Retinal pigment epithelial cell (primary cell): ENCODE measurements around the gene RANBP3.

Source experiments
- DNase-seq: peaks from one replicate; pipeline ENCODE4 v3.0.0-alpha.2; 2010; ENCODE audit warnings: low read depth
- H3K4me3 ChIP-seq: 2 replicates; pipeline ENCODE4 v1.5.1; 2011; ENCODE audit warnings: mild to moderate bottlenecking, low read length, control low read depth, moderate library complexity
- TF ChIP-seq, protein P1 (sequence below): conservative IDR thresholded peaks from 2 replicates; pipeline ENCODE4 v1.5.1; 2011; ENCODE audit warnings: low read depth, low read length, control low read depth, inconsistent platforms

The RANBP3 gene

DNA sequence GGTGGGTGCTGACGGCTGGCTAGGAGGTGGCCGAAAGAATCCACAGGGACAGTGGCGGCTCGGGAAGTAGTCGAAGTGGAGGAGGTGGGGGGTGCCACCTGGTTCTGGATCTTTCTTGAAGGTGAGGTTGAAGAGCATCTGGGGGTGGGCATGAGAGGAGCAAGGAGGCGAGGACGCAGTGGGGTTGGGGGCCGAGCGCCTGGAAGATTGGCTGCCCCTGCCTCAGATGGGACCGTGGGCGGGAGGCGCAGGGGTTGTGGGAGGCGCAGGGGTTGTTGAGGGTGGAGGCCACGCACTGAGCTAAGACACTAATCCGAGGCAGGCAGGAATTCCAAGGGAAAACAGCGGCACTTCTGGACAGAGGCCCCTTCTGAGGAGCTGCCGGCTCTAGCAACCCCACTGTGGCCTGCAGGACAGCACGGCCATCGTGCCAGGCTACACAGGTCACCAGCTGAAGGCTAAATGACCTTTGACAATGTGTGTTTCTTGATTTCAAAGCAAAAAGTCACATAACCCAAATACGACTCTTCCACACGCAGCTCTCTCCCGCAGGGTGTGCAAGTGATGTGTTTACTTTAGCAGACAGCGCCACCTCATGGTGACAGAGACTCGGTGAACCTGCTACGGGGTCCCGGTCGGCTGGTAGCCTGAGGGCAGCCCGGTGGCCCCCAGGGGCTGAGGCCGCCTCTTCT, 44.1 kb upstream of the RANBP3 start:
- TF ChIP-seq, protein P1, sequence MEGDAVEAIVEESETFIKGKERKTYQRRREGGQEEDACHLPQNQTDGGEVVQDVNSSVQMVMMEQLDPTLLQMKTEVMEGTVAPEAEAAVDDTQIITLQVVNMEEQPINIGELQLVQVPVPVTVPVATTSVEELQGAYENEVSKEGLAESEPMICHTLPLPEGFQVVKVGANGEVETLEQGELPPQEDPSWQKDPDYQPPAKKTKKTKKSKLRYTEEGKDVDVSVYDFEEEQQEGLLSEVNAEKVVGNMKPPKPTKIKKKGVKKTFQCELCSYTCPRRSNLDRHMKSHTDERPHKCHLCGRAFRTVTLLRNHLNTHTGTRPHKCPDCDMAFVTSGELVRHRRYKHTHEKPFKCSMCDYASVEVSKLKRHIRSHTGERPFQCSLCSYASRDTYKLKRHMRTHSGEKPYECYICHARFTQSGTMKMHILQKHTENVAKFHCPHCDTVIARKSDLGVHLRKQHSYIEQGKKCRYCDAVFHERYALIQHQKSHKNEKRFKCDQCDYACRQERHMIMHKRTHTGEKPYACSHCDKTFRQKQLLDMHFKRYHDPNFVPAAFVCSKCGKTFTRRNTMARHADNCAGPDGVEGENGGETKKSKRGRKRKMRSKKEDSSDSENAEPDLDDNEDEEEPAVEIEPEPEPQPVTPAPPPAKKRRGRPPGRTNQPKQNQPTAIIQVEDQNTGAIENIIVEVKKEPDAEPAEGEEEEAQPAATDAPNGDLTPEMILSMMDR, result peak; percentile 80
- DNase-seq, result peak; percentile 33
- H3K4me3 ChIP-seq, result no peak overlapping the region

GRCh38 chr19:6020972-6021805, 43.2 kb upstream of the RANBP3 start:
- TF ChIP-seq, protein P1, result no peak
- no peak for DNase-seq
- H3K4me3 ChIP-seq, result no peak overlapping the region

GRCh38 chr19:6020166-6020882, 42.4 kb upstream of the RANBP3 start:
- TF ChIP-seq, protein P1, result no peak

GRCh38 chr19:6018786-6019185, 40.8 kb upstream of the RANBP3 start:
- DNase-seq, result no peak
- TF ChIP-seq, protein P1, result peak; percentile 21
- H3K4me3 ChIP-seq, result no peak overlapping the region

More at GRCh38 chr19:6020166-6020882, 42.4 kb upstream of the RANBP3 start:
- H3K4me3 ChIP-seq, result no peak overlapping the region
- DNase-seq, result no peak

- no peak for DNase-seq
- TF ChIP-seq, protein P1, result no peak
- H3K4me3 ChIP-seq, result no peak overlapping the region
These were observed 39.6 kb upstream of the RANBP3 start for GRCh38 chr19:6017576-6017975.

DNA sequence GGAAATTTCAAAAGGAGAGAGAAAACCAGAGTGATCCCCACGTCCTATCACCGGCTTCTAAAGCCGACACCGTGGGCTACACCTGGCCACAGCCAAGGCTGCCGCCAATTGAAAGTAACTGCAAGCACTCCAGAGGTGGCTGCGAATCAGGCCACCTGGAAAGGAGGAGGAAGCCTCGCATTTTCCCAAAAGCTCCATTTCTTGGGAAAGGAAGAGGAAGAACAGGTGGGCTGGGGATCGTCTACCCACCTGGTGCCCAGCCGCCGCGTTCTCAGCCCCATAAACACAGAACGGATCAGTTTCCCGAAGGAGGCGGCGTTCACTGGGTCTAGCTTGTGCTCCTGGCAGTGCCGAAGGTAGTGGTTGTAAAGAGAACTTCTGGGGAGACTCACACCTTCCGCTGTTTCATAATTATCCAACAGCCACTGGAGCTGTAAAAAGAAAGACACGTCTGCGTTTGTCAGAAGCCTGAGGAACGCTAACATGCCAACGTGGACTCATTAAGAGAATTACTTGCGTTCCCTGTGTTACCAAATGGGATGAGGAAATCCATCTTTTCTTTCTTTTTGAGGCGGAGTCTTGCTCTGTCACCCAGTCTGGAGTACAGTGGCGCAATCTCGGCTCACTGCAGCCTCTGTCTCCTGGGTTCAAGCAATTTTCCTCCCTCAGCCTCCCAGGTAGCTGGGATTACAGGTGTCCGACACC, 38.1 kb upstream of the RANBP3 start:
- no peak overlapping the region for H3K4me3 ChIP-seq
- no peak for DNase-seq
- TF ChIP-seq, protein P1, result no peak
